HepG2 (cell line): ENCODE results near the gene MEGF11. TPM values are rescaled to one million over a fixed set of nuclear protein-coding genes. Genes with fewer than 3 reads are reported as not detected.

Source experiments
- ATAC-seq: fragments of 200-7000 bp; cut with Tn5 transposase; 3 replicates; pipeline ENCODE4 v1.9.1; 2020; ENCODE audit warnings: mild to moderate bottlenecking, moderate library complexity
- BruUV-seq: library from RNA; stranded (reverse); fragments of 400-500 nt; replicated peaks from 2 replicates; lab custom pipeline; 2021; lab: Mats Ljungman, UMichigan
- CTCF ChIA-PET: fragments of 300-600 bp; formaldehyde crosslinking; extraction: SDS; loops from one replicate; lab custom pipeline; 2021; ENCODE audit warnings: low total read pairs, inconsistent platforms, low intra/inter-chr PET ratio; lab: Yijun Ruan, JAX
- POLR2A ChIA-PET: fragments of 350-600 bp; sonication (Branson Sonifier 250); formaldehyde crosslinking; loops from one replicate; lab custom pipeline; 2020; ENCODE audit warnings: antibody characterized with exemption, inconsistent platforms; lab: Yijun Ruan, JAX
- DNase-seq: peaks from one replicate; pipeline ENCODE4 v3.0.0-alpha.2; 2015; ENCODE audit warnings: low spot score
- FAIRE-seq: peaks from 3 replicates; lab custom pipeline; 2011; peaks lifted over from hg19 to GRCh38; lab: Jason Lieb, UNC
- H2AFZ ChIP-seq: one replicate; pipeline ENCODE4 v1.6.1; 2011; ENCODE audit warnings: low read length, inconsistent platforms
- H3K27ac ChIP-seq: fragments of 300-600 bp; 3 replicates; pipeline ENCODE4 v1.8.0; 2011; ENCODE audit warnings: mixed run types, mild to moderate bottlenecking, mixed read lengths, low read length, inconsistent platforms; ENCODE audit not compliant: insufficient read depth; ENCODE audit errors: extremely low read length
- H3K27me3 ChIP-seq, 2 experiments: fragments of 200-600 bp in 1 of 2; 2 replicates in 1 of 2; 3 replicates in 1 of 2; pipeline versions ENCODE4 v1.6.0 to v1.8.0; 2011; ENCODE audit warnings: low read length in 2 of 2, mild to moderate bottlenecking in 2 of 2, moderate library complexity in 2 of 2, inconsistent platforms in 1 of 2; ENCODE audit not compliant: insufficient read depth in 2 of 2, control insufficient read depth in 1 of 2
- H3K36me3 ChIP-seq, 2 experiments: fragments of 200-600 bp in 1 of 2; replicated peaks in 1 of 2; 2 replicates in 1 of 2; 3 replicates in 1 of 2; pipeline versions ENCODE4 v1.5.1 to v1.8.0; 2011; ENCODE audit warnings: low read length in 2 of 2, inconsistent platforms in 1 of 2; ENCODE audit not compliant: insufficient read depth in 2 of 2, control insufficient read depth in 1 of 2
- H3K4me1 ChIP-seq: 2 replicates; pipeline ENCODE4 v1.5.1; 2012; ENCODE audit warnings: low read length, inconsistent platforms; ENCODE audit not compliant: insufficient read depth
- H3K4me2 ChIP-seq: 2 replicates; pipeline ENCODE4 v1.6.0; 2011; ENCODE audit warnings: low read depth, low read length, inconsistent platforms
- H3K4me3 ChIP-seq, 3 experiments: fragments of 200-600 bp in 1 of 3; sonication (generic), shearing (Covaris generic) in 1 of 3; replicated peaks in 1 of 3; 2 replicates each; pipeline ENCODE4 v1.5.1; 2011 to 2016; ENCODE audit warnings: low read length in 3 of 3, inconsistent platforms in 2 of 3, low read depth in 2 of 3, mild to moderate bottlenecking in 2 of 3, control low read depth in 1 of 3, mixed read lengths in 1 of 3; ENCODE audit not compliant: insufficient read depth in 1 of 3
- H3K79me2 ChIP-seq: one replicate; pipeline ENCODE4 v1.6.1; 2011; ENCODE audit warnings: low read length, inconsistent platforms; ENCODE audit not compliant: insufficient read depth
- H3K9ac ChIP-seq: 2 replicates; pipeline ENCODE4 v1.6.0; 2011; ENCODE audit warnings: mild to moderate bottlenecking, low read depth, low read length, inconsistent platforms; ENCODE audit not compliant: insufficient read depth
- H3K9me3 ChIP-seq: 2 replicates; pipeline ENCODE4 v1.5.1; 2012; ENCODE audit warnings: mild to moderate bottlenecking, low read length
- H4K20me1 ChIP-seq: 2 replicates; pipeline ENCODE4 v1.6.0; 2011; ENCODE audit warnings: inconsistent platforms, mild to moderate bottlenecking, low read length, moderate library complexity; ENCODE audit not compliant: insufficient read depth
- GABPA ChIP-seq, 2 experiments: IDR thresholded peaks; 2 replicates each; pipeline ENCODE4 v1.6.1; 2011 to 2016; ENCODE audit warnings: low read depth in 2 of 2, low read length in 1 of 2, missing biosample characterization in 1 of 2, missing genetic modification characterization in 1 of 2
- HIVEP1 ChIP-seq: sonication (generic); formaldehyde crosslinking; IDR thresholded peaks from 2 replicates; pipeline ENCODE4 v1.4.0; 2020; ENCODE audit warnings: mild to moderate bottlenecking, missing genetic modification reagents
- HNRNPLL ChIP-seq: fragments of 200-400 bp; formaldehyde crosslinking; IDR thresholded peaks from 2 replicates; pipeline ENCODE4 v1.6.1; 2017; ENCODE audit warnings: mild to moderate bottlenecking, low read depth, low read length; ENCODE audit not compliant: poor library complexity, severe bottlenecking
- JUND ChIP-seq: sonication (generic); formaldehyde crosslinking; IDR thresholded peaks from 2 replicates; pipeline ENCODE4 v1.8.0; 2022; ENCODE audit warnings: mild to moderate bottlenecking, missing genetic modification reagents
- KAT7 ChIP-seq: IDR thresholded peaks from 2 replicates; pipeline ENCODE4 v1.6.1; 2018; ENCODE audit warnings: borderline replicate concordance, missing compliant biosample characterization
- KLF9 ChIP-seq: IDR thresholded peaks from 2 replicates; pipeline ENCODE4 v1.6.1; 2016; ENCODE audit warnings: low read depth
- NR3C1 ChIP-seq: sonication (generic); formaldehyde crosslinking; IDR thresholded peaks from 2 replicates; pipeline ENCODE4 v1.4.0; 2020; ENCODE audit warnings: missing genetic modification reagents
- RCOR2 ChIP-seq: IDR thresholded peaks from 2 replicates; pipeline ENCODE4 v1.6.1; 2016; ENCODE audit warnings: missing biosample characterization, missing genetic modification reagents
- TOPORS ChIP-seq: sonication (generic); formaldehyde crosslinking; IDR thresholded peaks from 2 replicates; pipeline ENCODE4 v1.8.0; 2023; ENCODE audit warnings: mild to moderate bottlenecking, missing genetic modification reagents
- ZBTB7A ChIP-seq: sonication (generic); formaldehyde crosslinking; IDR thresholded peaks from 2 replicates; pipeline ENCODE4 v1.8.0; 2022; ENCODE audit warnings: mild to moderate bottlenecking, missing genetic modification reagents
- ZNF569 ChIP-seq: sonication (generic); formaldehyde crosslinking; IDR thresholded peaks from 2 replicates; pipeline ENCODE4 v1.5.0; 2020; ENCODE audit warnings: mild to moderate bottlenecking, missing genetic modification reagents, moderate library complexity, borderline replicate concordance
- ZNF572 ChIP-seq: sonication (generic); formaldehyde crosslinking; IDR thresholded peaks from 2 replicates; pipeline ENCODE4 v1.5.1; 2020; ENCODE audit warnings: mild to moderate bottlenecking, missing genetic modification reagents
- ZNF629 ChIP-seq: sonication (generic); formaldehyde crosslinking; conservative IDR thresholded peaks from 2 replicates; pipeline ENCODE4 v1.5.0; 2020; ENCODE audit warnings: missing genetic modification reagents
- ZNF75D ChIP-seq: sonication (generic); formaldehyde crosslinking; IDR thresholded peaks from 2 replicates; pipeline ENCODE4 v1.8.1; 2023; ENCODE audit warnings: missing genetic modification reagents, mild to moderate bottlenecking, borderline replicate concordance
- ZNF878 ChIP-seq: sonication (generic); formaldehyde crosslinking; IDR thresholded peaks from 2 replicates; pipeline ENCODE4 v1.8.1; 2023; ENCODE audit warnings: mild to moderate bottlenecking, missing genetic modification reagents, moderate library complexity
- ZZZ3 ChIP-seq: sonication (generic); formaldehyde crosslinking; IDR thresholded peaks from 2 replicates; pipeline ENCODE4 v1.4.0; 2020; ENCODE audit warnings: missing genetic modification reagents, mild to moderate bottlenecking, borderline replicate concordance
- WGBS: methylation state at CpG from one replicate; pipeline ENCODE4 v1.1.6; 2017; ENCODE audit warnings: low lambda C conversion rate; 5-methylcytosine and 5-hydroxymethylcytosine counted together
- in situ Hi-C: cut with HindIII; loops from 2 replicates; pipeline ENCODE4 v1.10.0; 2017; ENCODE audit warnings: low pct_unique_long_range_greater_than_20kb; ENCODE audit not compliant: extremely low pct_ligation_motif_present
- intact Hi-C: fragments of 100-400 bp; cut with micrococcal nuclease; formaldehyde crosslinking; loops from one replicate; pipeline ENCODE4 v1.10.0; 2022; ENCODE audit not compliant: unreplicated experiment
- polyA plus RNA-seq, 8 experiments: library from polyadenylated mRNA; depleted of rRNA in 3 of 8; stranded (reverse) in 7 of 8; unstranded in 1 of 8; fragments of >200 nt; fragmentation: Illumina TruSeq in 4 of 8; extraction: Trizol in 4 of 8; gene quantifications; 2 replicates each; pipeline versions ENCODE4 v1.2.1 to v1.2.3, GENCODE V29; 2011 to 2016; ENCODE audit warnings: low read depth in 4 of 8, missing spikeins in 1 of 8, mixed read lengths in 1 of 8; ENCODE audit not compliant: insufficient read depth in 1 of 8
- total RNA-seq, 5 experiments: library from RNA; depleted of rRNA; stranded (reverse); fragments of >200 nt; fragmentation: Illumina TruSeq; extraction: Trizol; gene quantifications; 2 replicates each; pipeline ENCODE4 v1.2.3, GENCODE V29; 2016; ENCODE audit warnings: low read depth in 1 of 5
- TF ChIP-seq, protein P1 (sequence below): sonication (generic); formaldehyde crosslinking; IDR thresholded peaks from 2 replicates; pipeline ENCODE4 v1.8.0; 2022; ENCODE audit warnings: mild to moderate bottlenecking, missing genetic modification reagents
- TF ChIP-seq, protein P2 (sequence below): sonication (generic); formaldehyde crosslinking; IDR thresholded peaks from 2 replicates; pipeline ENCODE4 v1.5.1; 2020; ENCODE audit warnings: mild to moderate bottlenecking, missing genetic modification reagents, borderline replicate concordance

Gene MEGF11
- total and polyA plus RNA-seq, 2 of the 13 experiments (the other 11 are each of a cell fraction or from before 2014, with no cell fraction given) = not detected

DNA sequence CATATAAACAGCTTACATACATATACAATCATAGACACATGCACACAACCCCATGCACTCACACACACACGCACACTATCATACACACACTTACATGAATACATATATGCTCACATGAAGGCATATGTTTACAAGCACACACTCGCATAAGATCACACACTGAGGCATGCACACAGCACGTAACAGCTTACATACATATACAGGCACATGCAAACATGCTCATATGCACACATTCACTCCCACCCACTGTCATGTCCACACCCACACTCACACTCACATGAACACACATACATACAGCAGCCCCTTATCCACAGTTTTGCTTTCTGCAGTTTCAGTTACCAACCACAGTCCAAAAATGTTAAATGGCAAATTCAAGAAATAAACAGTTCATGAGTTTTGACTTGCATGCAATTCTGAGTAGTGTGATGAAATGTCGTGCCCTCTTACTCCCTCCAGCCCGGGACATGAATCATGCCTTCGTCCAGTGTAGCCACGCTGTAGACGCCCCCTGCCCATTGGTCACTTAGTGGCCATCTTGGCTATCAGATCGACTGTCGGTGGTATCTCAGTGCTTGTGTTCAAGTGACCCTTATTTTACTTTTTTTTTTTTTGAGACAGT lies 27.8 kb downstream of the MEGF11 start:
- Histone ChIP-seq H3K36me3 (no peaks in the 10 kb centered on the region), H3K79me2 (no peaks in the 10 kb centered on the region), H3K4me2 (no peak overlapping the region), H3K27ac (no peak overlapping the region), H3K9ac (no peak overlapping the region), H2AFZ (no peak overlapping the region), H3K27me3 (peaks cover 4 to 33% of the 10 kb centered on the region in 2 experiments; a peak in 4 of 5 replicates), H4K20me1 (no peaks in the 10 kb centered on the region), H3K4me1 (no peaks in the 10 kb centered on the region), H3K4me3 (no peak overlapping the region), H3K9me3 (no peaks in the 10 kb centered on the region)
- FAIRE-seq (no peak), ATAC-seq (no peak), DNase-seq (no peak)
- no TSS peak for BruUV-seq
- intact Hi-C loops (no loop called here), in situ Hi-C loops (no loop called here)
- WGBS = 31% methylated on average over 10 of the region's 10 CpGs
- POLR2A ChIA-PET = no interaction called here
- TF ChIP-seq NR3C1 (CRISPR knock-in tag) (no peak), KLF9 (CRISPR knock-in tag) (no peak), ZNF878 (CRISPR knock-in tag) (no peak), ZNF75D (CRISPR knock-in tag) (no peak), ZNF572 (CRISPR knock-in tag) (no peak), KAT7 (CRISPR knock-in tag) (no peak), JUND (no peak), ZBTB7A (no peak), GABPA (IDR thresholded peaks at IDR 0.05; ENCODE audit: low read depth, low read length) (no peak), GABPA (CRISPR knock-in tag; IDR thresholded peaks at IDR 0.05; ENCODE audit: low read depth) (no peak), HIVEP1 (CRISPR knock-in tag) (no peak), ZNF569 (CRISPR knock-in tag) (no peak), TOPORS (CRISPR knock-in tag) (no peak), ZZZ3 (CRISPR knock-in tag) (no peak), HNRNPLL (no peak), ZNF629 (CRISPR knock-in tag) (no peak), RCOR2 (no peak)
- TF ChIP-seq, protein P1, sequence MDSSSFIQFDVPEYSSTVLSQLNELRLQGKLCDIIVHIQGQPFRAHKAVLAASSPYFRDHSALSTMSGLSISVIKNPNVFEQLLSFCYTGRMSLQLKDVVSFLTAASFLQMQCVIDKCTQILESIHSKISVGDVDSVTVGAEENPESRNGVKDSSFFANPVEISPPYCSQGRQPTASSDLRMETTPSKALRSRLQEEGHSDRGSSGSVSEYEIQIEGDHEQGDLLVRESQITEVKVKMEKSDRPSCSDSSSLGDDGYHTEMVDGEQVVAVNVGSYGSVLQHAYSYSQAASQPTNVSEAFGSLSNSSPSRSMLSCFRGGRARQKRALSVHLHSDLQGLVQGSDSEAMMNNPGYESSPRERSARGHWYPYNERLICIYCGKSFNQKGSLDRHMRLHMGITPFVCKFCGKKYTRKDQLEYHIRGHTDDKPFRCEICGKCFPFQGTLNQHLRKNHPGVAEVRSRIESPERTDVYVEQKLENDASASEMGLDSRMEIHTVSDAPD = no peak
- TF ChIP-seq, protein P2, sequence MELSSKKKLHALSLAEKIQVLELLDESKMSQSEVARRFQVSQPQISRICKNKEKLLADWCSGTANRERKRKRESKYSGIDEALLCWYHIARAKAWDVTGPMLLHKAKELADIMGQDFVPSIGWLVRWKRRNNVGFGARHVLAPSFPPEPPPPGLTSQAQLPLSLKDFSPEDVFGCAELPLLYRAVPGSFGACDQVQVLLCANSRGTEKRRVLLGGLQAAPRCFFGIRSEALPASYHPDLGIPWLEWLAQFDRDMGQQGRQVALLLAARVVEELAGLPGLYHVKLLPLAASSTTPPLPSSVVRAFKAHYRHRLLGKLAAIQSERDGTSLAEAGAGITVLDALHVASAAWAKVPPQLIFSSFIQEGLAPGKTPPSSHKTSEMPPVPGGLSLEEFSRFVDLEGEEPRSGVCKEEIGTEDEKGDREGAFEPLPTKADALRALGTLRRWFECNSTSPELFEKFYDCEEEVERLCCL = no peak
- CTCF ChIA-PET = no interaction called here
